ENCODE results near the gene PRR19. TPM values are rescaled to one million over a fixed set of nuclear protein-coding genes. Genes with fewer than 3 reads are reported as not detected.

PRR19 gene
- total and polyA plus RNA-seq, 2 donors (not counting 1 experiment from before 2014, with no cell fraction given) = 0.39 to 0.54 TPM

GRCh38 chr19:42316223-42317211, 14.6 kb downstream of the PRR19 start:
- H3K79me2 ChIP-seq (ENCODE audit: control insufficient read depth, insufficient read depth, low read length) = no peaks in the 10 kb centered on the region
- no peak overlapping the region for H3K27ac Mint-ChIP-seq
- POLR2A ChIA-PET = interaction anchor here (0.6 to 1.4 kb wide), 2 partner anchors 14 to 149 kb away, joined by 3 to 4 read pairs; partner anchors contain the start of genes PAFAH1B3 and PRR19
- H3K27me3 ChIP-seq (replicated peaks in 1 of 4; ENCODE audit: control extremely low read depth in 1 of 4, control insufficient read depth in 3 of 4, insufficient read depth in 4 of 4, low read length in 3 of 4) = peaks cover 0 to 35% (median 17%) of the 10 kb centered on the region in 4 experiments
- H3K9me3 Mint-ChIP-seq (ENCODE audit: insufficient read depth) = no peaks in the 10 kb centered on the region
- WGBS (ENCODE audit: insufficient coverage) = 27% methylated on average over 18 of the region's 28 CpGs
- H3K27me3 Mint-ChIP-seq = peaks cover 28% of the 10 kb centered on the region
- H3K4me2 ChIP-seq (replicated peaks; ENCODE audit: low read depth, low read length, poor library complexity, severe bottlenecking) = peak overlapping the region; percentile 52
- DNase-seq (no peak), ATAC-seq (ENCODE audit: low read depth) (no peak)
- TF ChIP-seq CTCF (IDR thresholded peaks at IDR 0.05) (no peak), EZH2 (IDR thresholded peaks at IDR 0.05; ENCODE audit: borderline replicate concordance, insufficient read depth, low read depth, low read length, poor library complexity, severe bottlenecking) (no peak)
- CTCF ChIA-PET = interaction anchor here (0.6 to 1.4 kb wide), 3 partner anchors 10 to 112 kb away, joined by 3 to 4 read pairs (median 3); no protein-coding TSS in a partner anchor
- peak overlapping the region; percentile 1 for H3K4me3 Mint-ChIP-seq
- H3K4me3 ChIP-seq (ENCODE audit: control extremely low read depth in 1 of 5, extremely low read depth in 1 of 5, insufficient read depth in 1 of 5, low read depth in 2 of 5, low read length in 4 of 5) = no peak overlapping the region
- H3K9ac ChIP-seq (ENCODE audit: low read length) = no peak overlapping the region
- H3K9me3 ChIP-seq (ENCODE audit: control extremely low read depth in 1 of 3, control insufficient read depth in 2 of 3, insufficient read depth in 1 of 3, low read length in 2 of 3) = peaks cover 0 to 9% (median 0%) of the 10 kb centered on the region in 3 donors
- H3K36me3 ChIP-seq (replicated peaks in 1 of 2; ENCODE audit: control extremely low read depth in 1 of 2, control insufficient read depth in 1 of 2, extremely low read depth in 1 of 2, insufficient read depth in 2 of 2, low read length in 1 of 2) = no peaks in the 10 kb centered on the region
- no peak overlapping the region for H3K27ac ChIP-seq (ENCODE audit: low read length in 2 of 2)
- peak overlapping the region; percentile 64 for H2AFZ ChIP-seq (ENCODE audit: insufficient read depth, low read depth, low read length, poor library complexity, severe bottlenecking)
- H3K4me1 ChIP-seq (ENCODE audit: control insufficient read depth in 2 of 2, insufficient read depth in 2 of 2, low read length in 2 of 2) = peaks cover 20 to 26% of the 10 kb centered on the region in 2 donors
- intact Hi-C loops (cut with micrococcal nuclease) = no loop called here
- peaks cover 19% of the 10 kb centered on the region for H3K4me1 Mint-ChIP-seq
- H4K20me1 ChIP-seq (ENCODE audit: control insufficient read depth, insufficient read depth, low read length, poor library complexity, severe bottlenecking) = no peaks in the 10 kb centered on the region

Data from B cell (primary cell).